ENCODE measurements around the gene PDZD2.

Gene PDZD2

GRCh38 chr5:32059761-32060530, 421.0 kb downstream of the PDZD2 start:
- H3K27ac ChIP-seq = no peak overlapping the region
- TF ChIP-seq ZFX (IDR thresholded peaks at IDR 0.05; ENCODE audit: borderline replicate concordance) = no peak
- TF ChIP-seq, protein P1, sequence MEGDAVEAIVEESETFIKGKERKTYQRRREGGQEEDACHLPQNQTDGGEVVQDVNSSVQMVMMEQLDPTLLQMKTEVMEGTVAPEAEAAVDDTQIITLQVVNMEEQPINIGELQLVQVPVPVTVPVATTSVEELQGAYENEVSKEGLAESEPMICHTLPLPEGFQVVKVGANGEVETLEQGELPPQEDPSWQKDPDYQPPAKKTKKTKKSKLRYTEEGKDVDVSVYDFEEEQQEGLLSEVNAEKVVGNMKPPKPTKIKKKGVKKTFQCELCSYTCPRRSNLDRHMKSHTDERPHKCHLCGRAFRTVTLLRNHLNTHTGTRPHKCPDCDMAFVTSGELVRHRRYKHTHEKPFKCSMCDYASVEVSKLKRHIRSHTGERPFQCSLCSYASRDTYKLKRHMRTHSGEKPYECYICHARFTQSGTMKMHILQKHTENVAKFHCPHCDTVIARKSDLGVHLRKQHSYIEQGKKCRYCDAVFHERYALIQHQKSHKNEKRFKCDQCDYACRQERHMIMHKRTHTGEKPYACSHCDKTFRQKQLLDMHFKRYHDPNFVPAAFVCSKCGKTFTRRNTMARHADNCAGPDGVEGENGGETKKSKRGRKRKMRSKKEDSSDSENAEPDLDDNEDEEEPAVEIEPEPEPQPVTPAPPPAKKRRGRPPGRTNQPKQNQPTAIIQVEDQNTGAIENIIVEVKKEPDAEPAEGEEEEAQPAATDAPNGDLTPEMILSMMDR (IDR thresholded peaks at IDR 0.05) = no peak

GRCh38 chr5:32061236-32061635, 422.3 kb downstream of the PDZD2 start:
- TF ChIP-seq, protein P1 (IDR thresholded peaks at IDR 0.05) = no peak
- TF ChIP-seq ZFX (IDR thresholded peaks at IDR 0.05; ENCODE audit: borderline replicate concordance) = no peak
- H3K27ac ChIP-seq = no peak overlapping the region

DNA sequence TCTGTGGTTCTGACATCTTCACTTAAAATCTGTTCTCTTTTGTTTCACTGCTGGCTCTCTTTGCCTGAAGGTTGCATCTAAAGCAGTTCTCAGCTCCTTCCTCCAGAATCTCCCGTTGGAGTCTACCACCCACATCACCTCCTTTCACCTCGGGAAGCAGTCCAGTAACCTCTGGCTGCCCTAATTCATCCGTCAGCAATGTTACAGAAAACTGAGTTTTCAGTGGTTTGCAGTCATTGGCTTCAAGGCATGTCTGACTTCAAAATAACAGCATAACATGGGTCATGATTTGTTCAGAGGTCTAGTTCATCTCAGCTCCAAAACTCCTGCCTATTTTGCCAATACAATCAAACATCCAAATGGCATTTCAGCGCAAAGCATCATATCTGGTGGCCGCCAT, 427.5 kb downstream of the PDZD2 start:
- no peak overlapping the region for H3K27ac ChIP-seq
- TF ChIP-seq, protein P1 (IDR thresholded peaks at IDR 0.05) = no peak
- TF ChIP-seq ZFX (IDR thresholded peaks at IDR 0.05; ENCODE audit: borderline replicate concordance) = no peak

GRCh38 chr5:32067774-32068470, 429.0 kb downstream of the PDZD2 start:
- H3K27ac ChIP-seq = no peak overlapping the region
- TF ChIP-seq, protein P1 (IDR thresholded peaks at IDR 0.05) = no peak
- TF ChIP-seq ZFX (IDR thresholded peaks at IDR 0.05; ENCODE audit: borderline replicate concordance) = no peak

DNA sequence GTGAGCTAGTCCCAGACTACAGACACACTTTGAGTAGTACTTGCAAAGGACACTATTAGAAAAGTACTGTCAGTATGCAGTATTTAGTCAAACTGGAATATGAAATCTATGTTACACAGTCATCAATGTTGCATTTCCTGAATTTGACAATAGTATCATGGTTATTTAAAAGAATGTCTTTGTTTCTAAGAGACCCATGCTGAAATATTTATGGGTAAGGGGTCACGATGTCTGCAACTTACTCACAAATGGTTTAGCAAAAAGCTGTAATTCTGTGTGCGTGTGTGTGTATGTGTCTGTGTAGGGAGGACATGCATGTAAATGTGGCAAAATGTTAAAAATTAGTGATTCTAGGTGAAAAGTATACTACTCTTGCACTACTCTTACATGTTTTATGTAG, 429.6 kb downstream of the PDZD2 start:
- TF ChIP-seq, protein P1 (IDR thresholded peaks at IDR 0.05) = no peak
- TF ChIP-seq ZFX (IDR thresholded peaks at IDR 0.05; ENCODE audit: borderline replicate concordance) = no peak
- no peak overlapping the region for H3K27ac ChIP-seq

DNA sequence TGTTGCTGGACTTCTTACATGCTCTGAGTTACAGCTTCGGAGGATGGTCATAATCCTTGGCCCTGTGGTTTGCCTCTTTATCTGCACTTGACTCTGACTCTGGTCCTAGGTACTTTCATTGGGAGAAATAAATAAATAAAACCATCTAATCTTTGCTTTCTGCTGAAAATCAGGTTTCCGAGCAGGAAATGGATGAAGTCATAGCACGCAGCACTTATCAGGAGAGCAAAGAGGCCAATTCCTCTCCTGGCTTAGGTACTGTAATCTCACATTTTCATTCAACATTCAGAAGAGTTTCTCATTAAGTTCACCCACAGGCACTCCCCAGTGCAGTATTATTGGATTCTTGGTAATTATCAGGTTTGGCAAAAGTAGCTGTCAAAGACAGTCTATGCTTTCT, 430.5 kb downstream of the PDZD2 start:
- H3K27ac ChIP-seq = no peak overlapping the region
- no peak for TF ChIP-seq ZFX (IDR thresholded peaks at IDR 0.05; ENCODE audit: borderline replicate concordance)
- TF ChIP-seq, protein P1 (IDR thresholded peaks at IDR 0.05) = no peak

GRCh38 chr5:32071351-32071944, 432.5 kb downstream of the PDZD2 start:
- H3K27ac ChIP-seq = no peak overlapping the region
- TF ChIP-seq ZFX (IDR thresholded peaks at IDR 0.05; ENCODE audit: borderline replicate concordance) = no peak
- TF ChIP-seq, protein P1 (IDR thresholded peaks at IDR 0.05) = no peak

Measured in 22Rv1 (cell line).